Amniotic epithelial cell (primary cell): Measurements from ENCODE around the gene PPM1D.
"Not testable (repeated sequence)": the region's sequence is repeated elsewhere in the genome, so short reads cannot be mapped to it uniquely, and the experiment has no call there.

Experiments
- DNase-seq: peaks from one replicate; pipeline ENCODE4 v3.0.0-alpha.2; 2010; ENCODE audit warnings: low read depth

Gene PPM1D

DNA sequence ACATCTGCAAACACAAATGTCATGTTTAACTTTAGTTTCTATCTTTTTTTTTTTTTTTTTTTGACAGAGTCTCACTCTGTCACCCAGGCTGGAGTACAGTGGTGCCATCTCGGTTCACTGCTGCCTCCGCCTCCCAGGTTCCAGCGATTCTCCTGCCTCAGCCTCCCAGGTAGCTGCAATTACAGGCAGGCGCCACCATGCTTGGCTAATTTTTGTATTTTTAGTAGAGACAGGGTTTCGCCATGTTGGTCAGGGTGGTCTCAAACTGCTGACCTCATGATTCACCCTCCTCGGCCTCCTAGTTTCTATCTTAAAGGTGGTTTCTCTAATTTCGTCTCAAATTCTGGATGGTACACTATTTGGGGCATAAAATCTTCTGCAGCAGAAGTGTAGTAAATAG lies 5.8 kb upstream of the PPM1D start:
- DNase-seq, result not testable (repeated sequence)

DNA sequence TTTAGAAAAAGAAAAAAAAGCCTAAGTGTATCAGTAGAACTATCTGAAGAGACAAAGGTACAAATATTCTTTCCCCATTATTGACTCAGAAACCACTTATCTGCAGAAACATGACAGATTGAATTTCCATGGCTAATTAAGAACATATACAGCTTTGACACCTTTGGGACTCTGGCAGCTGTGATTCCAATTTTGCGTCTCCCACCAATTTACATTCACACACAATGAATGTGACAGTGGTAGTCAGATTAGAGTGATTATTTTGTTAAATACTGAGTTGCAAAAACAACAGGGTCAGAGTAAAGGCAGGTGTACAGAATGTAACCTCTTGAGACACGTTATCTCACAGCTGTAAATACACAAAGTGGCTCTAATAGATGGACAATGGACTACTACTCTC lies 5.3 kb upstream of the PPM1D start:
- DNase-seq, result no peak

DNA sequence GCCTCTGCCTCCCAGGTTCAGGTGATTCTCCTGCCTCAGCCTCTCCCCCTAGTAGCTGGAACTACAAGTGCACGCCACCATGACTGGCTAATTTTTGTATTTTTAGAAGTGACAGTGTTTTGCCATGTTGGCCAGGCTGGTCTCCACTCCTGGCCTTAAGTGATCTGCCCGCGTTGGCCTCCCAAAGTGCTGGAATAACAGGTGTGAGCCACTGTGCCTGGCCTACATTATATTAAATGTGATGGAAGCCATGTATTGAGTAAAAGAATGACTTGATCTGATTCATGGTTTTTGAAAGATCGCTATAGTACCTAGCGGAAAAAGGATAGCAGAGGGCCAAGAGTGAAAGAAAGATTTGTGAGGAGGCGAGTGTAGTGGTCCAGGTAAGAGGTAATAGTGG lies 2.7 kb upstream of the PPM1D start:
- no peak for DNase-seq

DNA sequence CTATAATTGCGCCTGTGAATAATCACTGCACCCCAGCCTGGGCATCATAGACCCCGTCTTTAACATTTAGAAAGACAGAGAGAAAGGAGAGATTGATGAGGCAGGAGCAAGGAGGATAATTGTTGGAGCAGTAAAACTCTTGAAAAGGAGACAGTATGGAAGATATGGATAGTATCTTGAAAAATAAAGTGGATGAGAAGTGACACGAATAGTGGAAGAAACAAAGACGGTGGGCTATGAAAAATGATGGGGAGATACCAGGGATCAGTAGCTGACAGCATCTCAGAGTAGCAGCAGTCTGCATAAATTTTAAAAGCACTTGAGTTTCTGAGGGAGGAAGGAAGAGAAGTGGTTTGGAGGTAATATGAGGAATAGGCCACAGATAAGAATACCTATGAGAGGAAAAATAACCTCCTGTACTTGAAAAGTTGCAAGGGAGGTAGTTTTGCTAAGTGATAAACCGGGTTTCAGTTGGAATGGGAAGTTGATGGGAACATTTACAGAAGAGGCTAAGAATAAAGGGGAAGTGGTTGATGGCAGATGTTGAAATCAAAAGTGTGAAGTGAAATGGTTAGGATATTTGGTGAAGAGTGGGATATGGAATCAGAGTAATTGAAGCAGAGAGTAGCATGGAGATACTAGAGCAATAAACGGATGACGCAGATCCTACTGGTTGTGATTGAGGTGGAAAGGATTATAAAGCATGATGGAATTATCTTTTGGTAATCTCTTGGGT lies 1.8 kb upstream of the PPM1D start:
- peak; percentile 73 for DNase-seq

DNA sequence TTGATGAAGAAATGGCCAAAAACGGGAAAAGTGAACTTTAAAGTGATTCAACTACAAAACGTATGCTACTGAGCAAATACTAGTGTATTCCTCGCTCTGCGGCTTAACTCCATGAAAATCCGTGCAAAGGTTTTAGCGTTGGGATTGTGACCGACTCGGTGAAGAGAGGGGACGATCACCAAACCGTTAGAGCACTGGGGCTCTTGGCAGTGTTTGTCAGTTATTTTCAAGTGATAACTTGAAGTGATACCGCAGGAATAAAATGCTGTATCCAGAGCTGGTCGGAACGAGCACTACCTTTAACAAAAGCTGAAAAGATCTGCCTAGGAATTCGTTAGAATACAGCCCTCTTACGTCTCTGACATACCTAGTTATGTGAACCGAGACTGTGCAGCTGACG lies 773 bp upstream of the PPM1D start:
- DNase-seq, result no peak

DNA sequence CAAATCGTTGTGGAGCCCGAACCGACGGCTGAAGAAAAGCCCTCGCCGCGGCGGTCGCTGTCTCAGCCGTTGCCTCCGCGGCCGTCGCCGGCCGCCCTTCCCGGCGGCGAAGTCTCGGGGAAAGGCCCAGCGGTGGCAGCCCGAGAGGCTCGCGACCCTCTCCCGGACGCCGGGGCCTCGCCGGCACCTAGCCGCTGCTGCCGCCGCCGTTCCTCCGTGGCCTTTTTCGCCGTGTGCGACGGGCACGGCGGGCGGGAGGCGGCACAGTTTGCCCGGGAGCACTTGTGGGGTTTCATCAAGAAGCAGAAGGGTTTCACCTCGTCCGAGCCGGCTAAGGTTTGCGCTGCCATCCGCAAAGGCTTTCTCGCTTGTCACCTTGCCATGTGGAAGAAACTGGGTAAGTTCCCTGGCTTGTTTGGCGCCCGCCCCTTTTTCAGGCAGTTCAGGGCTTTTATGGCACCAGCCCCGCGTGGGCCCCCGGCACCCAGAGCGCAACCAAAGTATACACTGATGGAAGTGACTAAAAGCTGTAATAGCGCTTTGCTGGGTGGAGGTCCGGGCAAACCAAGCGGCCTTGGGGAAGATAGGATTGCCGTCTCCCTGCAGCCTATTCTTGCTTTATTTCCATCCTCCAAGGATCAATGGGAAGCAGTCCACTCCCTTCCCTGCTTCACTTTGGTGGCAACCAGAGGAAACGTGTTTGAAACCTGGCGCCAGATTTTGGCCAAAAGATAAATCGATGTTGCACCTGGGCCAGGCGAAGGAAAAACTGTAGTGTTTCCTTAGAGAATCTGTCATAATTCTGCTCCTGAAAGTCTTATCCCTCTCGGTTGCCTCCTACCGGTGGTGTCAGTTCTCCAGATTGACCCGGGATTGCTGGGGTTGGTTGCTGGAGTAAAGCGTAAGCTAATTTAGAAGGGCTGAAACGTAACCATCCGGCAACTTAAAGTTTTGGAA lies 775 bp downstream of the PPM1D start:
- DNase-seq, result peak; percentile 83

DNA sequence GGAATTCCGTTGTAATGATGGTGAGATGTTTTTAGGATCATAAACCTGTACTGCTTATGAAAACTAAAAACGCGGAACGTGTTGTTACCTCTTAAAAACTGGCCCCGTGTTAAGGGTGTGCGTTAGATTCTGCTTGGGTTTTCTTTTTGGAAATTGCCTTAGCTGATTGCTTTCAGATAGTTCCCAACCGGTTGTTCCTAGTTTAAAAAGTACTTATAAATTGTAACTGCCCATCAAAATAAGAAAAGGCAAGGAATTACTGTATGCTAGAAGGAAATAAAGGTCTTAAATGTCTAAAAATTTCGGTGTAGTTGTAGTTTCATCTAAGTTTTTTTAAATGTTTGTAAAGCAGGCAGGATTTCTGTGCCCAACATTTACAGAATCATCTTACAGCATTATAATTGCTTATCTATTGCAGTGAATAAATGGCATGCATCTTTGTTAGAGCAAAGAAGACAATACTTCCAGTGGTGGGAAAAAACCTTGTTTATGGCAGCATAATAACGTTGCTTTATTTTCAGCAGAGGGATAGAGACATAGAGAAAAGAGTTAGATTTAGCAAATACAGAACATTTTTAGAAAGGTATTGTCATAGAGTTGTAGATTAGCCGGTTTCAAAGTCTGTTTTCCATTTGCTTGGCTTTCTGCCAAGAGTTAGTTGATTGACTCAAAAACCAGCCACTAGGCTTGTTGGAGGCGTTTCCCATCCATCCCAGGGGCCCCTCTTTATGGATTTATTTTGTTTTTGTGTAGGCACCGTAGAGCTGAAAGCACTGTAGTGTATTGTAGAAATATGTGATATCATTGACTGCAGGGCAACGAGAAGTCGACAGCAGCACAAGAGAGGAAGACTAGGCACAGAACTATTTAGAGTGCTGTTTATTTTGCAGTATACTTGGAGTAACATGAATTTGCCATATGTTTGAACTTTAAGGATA lies 1.7 kb downstream of the PPM1D start:
- peak; percentile 84 for DNase-seq

DNA sequence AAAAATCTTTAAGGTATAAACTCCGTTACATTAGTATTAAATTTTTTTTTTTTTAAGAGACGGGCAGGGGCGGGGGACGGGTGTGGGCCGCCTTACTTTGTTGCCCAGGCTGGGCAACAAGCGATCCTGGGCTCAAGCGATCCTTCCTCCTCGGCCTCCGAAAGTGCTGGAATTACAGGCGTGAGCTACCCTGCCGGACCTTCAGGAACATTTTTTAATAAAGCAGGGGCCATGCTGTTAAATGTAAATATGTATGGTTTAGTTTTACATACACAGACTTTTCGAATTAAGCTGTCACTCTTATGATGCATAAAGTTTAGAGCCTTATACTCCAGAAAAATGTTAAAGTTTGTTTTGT lies 2.4 kb downstream of the PPM1D start:
- no peak for DNase-seq

DNA sequence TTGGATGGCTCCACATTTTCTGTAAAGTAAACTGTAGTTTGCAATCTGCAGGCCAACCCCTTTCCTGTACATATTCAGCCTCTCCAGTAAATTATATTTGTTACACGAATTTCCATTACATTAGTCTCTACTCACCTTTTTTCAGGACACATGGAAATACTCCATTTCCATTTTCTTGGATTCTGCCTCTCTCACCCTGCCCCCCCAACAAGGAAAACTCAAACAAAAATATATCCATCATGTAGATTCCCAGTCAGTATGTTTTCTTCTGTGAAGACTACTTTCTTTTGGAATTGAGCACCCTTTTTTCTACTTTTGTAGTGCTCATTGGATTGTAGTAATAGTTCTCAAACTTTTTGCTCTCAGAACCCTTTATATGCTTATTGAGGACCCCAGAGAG lies 2.9 kb downstream of the PPM1D start:
- DNase-seq, result no peak

DNA sequence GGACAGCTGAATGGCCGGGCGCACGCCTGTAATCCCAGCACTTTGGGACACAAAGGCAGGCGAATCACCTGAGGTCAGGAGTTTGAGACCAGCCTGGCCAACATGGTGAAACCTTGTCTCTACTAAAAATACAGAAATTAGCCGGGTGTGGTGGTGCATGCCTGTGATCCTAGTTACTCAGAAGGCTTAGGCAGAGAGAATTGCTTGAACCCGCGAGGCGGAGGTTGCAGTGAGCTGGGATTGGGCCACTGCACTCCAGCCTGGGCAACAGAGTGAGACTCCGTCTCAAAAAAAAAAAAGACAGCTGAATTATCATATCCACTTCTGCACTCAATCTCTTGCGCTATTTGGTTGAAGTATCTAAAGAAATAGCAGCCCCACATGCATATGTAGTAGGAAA lies 3.5 kb downstream of the PPM1D start:
- DNase-seq, result not testable (repeated sequence)

DNA sequence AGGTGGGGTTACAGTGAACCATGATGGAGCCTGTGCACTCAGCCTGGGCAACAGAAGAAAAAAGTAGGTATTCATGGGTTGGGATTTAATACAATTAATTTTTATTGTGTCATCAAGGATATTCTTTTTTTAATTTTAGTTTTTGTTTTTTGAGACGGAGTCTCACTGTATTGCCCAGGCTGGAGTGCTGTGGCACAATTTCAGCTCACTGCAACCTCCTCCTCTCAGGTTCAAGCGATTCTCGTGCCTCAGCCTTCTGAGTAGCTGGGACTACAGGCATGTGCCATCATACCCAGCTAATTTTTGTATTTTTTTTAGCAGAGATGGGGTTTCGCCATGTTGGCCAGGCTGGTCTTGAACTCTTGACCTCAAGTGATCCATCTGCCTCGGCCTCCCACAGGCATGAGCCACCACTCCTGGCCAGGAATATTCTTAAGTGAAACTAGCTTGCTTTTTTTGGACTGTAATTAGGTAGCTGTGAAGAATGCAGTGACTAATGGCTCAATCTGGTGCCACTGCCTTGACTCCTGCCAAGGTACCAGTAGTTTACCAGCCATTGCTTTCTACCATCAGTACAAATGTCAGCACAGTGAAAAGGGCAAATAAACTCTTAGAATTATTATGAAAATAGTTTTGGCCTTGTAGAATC lies 4.8 kb downstream of the PPM1D start:
- DNase-seq, result peak; percentile 75

DNA sequence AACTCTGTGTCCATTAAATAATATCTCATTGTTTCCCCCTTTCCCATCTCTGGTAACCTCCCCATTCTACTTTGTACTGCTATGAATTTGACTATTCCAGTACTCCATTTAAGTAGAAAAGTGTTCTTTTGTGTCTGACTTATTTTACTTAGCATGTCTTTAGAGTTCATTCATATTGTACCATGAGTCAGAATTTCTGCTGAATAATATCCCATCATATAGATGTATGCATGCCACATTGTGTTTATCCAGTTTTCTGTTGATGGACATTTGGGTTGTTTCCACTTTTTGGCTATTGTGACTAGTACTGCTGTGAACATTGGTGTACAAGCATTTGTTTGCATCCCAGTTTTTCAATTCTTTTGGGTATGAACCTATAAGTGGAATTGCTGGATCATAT lies 6.0 kb downstream of the PPM1D start:
- DNase-seq, result no peak

DNA sequence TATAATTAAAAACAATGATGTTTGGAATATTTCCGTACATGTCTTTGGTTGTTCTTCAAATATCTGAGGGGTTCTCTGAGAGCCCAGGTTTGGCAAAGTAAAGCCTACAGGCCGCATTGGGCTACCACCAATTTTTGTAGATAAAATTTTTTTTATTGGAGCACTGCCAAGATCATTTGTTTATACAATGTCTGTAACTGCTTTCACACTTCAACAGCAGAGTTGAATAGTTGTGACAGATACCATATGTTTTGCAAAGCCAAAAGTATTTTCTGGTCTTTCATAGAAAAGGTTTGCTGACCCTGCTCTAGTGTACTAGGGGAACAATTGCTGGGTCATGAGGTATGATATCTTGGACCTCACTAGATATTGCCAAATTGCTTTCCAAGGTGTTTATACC lies 10.5 kb downstream of the PPM1D start:
- DNase-seq, result no peak

DNA sequence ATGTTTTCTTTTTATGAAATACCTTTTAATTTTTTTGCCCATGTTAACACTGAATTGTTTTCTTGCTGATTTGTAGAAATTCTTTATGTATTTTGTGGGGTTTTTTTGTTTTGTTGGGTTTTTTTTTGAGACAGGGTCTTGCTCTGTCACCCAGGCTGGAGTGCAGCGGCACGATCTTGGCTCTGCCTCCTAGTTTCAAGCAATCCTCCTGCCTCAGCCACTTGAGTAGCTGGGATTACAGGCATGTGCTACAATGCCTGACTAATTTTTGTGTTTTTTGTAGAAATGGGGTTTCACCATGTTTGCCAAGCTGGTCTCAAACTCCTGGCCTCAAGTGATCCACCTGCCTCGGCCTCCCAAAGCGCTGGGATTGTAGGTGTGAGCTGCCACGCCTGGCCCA lies 11.3 kb downstream of the PPM1D start:
- not testable (repeated sequence) for DNase-seq

DNA sequence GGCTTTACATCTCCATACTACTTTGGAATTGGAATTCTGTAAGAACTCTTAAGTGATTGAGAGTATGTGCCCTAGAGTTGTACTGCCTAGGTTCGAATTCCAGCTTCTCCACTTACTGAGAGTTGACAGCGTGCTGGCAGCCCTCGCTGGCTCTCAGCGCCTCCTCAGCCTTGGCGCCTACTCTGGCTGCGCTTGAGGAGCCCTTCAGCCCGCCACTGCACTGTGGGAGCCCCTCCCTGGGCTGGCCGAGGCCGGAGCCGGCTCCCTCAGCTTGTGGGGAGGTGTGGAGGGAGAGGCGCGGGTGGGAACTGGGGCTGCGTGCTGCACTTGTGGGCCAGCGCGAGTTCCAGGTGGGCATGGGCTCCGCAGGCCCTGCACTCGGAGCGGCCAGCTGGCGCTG lies 13.3 kb downstream of the PPM1D start:
- no peak for DNase-seq

DNA sequence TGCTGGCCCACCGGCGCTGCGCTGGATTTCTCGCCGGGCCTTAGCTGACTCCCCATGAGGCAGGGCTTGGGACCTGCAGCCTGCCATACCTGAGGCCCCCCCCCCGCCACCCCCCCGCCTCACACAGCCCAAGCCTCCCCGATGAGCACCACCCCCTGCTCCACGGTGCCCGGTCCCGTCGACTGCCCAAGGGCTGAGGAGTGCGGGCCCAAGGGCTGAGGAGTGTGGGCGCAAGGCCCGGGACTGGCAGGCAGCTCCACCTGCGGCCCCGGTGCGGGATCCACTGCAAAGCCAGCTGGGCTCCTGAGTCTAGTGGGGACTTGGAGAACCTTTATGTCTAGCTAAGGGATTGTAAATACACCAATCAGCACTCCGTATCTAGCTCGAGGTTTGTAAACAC lies 13.8 kb downstream of the PPM1D start:
- not testable (repeated sequence) for DNase-seq

DNA sequence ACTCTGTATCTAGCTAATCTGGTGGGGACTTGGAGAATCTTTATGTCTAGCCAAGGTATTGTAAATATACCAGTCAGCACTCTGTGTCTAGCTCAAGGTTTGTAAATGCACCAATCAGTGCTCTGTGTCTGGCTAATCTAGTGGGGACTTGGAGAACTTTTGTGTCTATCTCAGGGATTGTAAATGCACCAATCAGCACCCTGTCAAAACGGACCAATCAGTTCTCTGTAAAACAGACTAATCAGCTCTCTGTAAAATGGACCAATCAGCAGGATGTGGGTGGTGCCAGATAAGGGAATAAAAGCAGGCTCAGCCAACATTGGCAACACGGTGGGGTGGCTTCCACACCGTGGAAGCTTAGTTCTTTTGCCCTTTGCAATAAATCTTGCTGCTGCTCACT lies 14.3 kb downstream of the PPM1D start:
- not testable (repeated sequence) for DNase-seq

DNA sequence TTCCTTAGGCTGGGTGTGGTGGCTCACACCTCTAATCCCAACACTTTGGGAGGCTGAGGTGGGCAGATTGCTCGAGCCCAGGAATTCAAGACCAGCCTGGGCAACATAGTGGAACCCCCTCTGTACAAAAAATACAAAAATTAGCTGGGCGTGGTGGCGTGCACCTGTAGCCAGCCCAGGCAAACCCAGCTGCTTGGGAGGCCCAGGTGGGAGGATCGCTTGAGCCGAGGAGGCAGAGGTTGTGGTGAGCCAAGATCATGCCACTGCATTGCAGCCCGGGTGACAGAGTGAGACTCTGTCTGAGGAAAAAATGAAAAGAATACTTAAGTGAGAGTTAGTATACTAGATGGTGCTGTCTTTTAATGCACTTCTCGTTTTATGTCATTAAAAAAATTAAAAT lies 15.1 kb downstream of the PPM1D start:
- no peak for DNase-seq

DNA sequence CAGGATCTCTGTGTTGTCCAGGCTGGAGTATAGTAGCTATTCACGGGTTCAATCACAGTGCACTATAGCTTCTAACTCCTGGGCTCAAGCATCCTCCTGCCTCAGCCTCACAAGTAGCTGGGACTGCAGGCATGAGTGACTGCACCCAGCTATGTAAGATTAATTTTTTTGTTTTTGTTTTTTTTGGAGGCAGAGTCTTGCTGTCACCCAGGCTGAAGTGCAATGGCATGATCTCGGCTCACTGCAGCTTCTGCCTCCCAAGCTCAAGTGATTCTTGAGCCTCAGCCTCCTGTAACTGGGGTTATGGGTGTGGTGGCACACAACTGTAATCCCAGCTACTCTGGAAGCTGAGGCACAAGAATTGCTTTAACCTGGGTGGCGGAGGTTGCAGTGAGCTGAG lies 15.8 kb downstream of the PPM1D start:
- DNase-seq, result no peak

DNA sequence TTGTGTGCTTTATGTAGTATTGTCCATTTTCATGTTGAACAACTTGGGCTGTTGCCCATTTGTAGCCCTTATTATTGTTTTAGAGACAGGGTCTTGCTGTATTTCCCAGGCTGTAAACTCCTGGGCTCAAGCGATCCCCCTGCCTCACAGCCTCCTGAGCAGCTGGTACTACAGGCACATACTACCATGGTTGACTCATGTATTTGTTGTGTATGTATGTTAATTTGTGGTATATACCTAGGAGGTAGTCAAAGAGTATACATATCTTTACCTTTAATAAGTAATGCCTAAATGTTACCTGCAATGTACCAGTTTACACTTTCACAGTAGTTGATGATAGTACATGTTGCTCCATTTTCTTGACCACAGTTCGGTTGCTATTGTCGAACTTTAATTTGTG lies 18.1 kb downstream of the PPM1D start:
- no peak for DNase-seq

DNA sequence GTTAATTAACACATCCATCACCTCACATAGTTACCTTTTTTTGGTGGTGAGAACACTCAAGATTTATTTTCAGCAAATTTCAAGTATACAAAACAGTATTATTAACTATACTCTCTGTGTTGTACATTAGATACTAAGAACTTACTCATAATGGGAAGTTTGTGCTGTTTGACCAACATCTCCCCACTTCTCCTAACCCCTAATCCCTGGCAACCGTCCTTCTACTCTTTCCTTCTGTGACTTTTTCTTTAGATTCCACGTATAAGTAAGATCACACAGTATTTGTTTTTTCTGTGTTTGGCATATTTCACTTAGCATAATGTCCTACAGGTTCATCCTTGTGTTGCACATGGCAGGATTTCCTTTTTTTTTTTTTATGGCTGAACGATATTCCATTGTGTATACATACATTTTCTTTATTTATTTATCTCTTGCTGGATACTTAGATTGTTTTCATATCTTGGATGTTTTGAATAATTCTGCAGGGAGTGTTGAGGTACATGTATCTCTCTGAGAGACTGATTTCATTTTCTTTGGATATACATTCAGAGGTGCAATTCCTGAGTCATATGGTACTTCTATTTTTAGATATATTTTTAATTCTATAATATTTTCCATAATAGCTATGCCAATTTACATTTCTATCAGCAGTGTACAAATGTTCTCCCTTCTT lies 19.0 kb downstream of the PPM1D start:
- no peak for DNase-seq
